Tibial artery (tissue), 4 donors: ENCODE data around the gene PCNX1.

Experiments
- DNase-seq, 2 donors: peaks; one replicate each; pipeline ENCODE4 v3.0.0-alpha.2; 2019
- H3K27ac ChIP-seq, 2 donors: fragments of 200-600 bp; sonication (generic) in 1 of 2; 1 replicate in 1 of 2; 2 replicates in 1 of 2; pipeline ENCODE4 v1.5.1; 2018 to 2019; ENCODE audit warnings: mild to moderate bottlenecking in 1 of 2
- H3K27me3 ChIP-seq, 2 donors: fragments of 200-600 bp; sonication (generic) in 1 of 2; one replicate each; pipeline versions ENCODE4 v1.5.1 to v1.6.0; 2016 to 2019
- H3K36me3 ChIP-seq, 3 donors: fragments of 200-600 bp; sonication (generic) in 2 of 3; one replicate each; pipeline ENCODE4 v1.5.1; 2016 to 2019; ENCODE audit warnings: mild to moderate bottlenecking in 2 of 3
- H3K4me1 ChIP-seq, 4 donors: fragments of 200-600 bp; sonication (generic) in 2 of 4; 1 replicate in 3 of 4; 2 replicates in 1 of 4; pipeline ENCODE4 v1.5.1; 2016 to 2019
- H3K4me3 ChIP-seq, 2 donors: fragments of 200-600 bp; sonication (generic) in 1 of 2; 1 replicate in 1 of 2; 2 replicates in 1 of 2; pipeline ENCODE4 v1.5.1; 2018 to 2019; ENCODE audit warnings: mild to moderate bottlenecking in 2 of 2
- H3K9me3 ChIP-seq, 3 donors: fragments of 200-600 bp; sonication (generic) in 1 of 3; one replicate each; pipeline ENCODE4 v1.5.1; 2016 to 2019
- intact Hi-C: fragments of 100-400 bp; cut with DNase I; formaldehyde crosslinking; loops from one replicate; pipeline ENCODE4 v1.15.0; 2023; ENCODE audit warnings: low total_unique reads
- TF ChIP-seq, protein P1 (sequence below), 2 experiments: fragments of 200-600 bp in 1 of 2; fragments of 450-650 bp in 1 of 2; IDR thresholded peaks; one replicate each; pipeline ENCODE4 v1.5.1; 2017 to 2019; ENCODE audit warnings: antibody characterized with exemption in 2 of 2, mild to moderate bottlenecking in 1 of 2, moderate library complexity in 1 of 2

Gene PCNX1

DNA sequence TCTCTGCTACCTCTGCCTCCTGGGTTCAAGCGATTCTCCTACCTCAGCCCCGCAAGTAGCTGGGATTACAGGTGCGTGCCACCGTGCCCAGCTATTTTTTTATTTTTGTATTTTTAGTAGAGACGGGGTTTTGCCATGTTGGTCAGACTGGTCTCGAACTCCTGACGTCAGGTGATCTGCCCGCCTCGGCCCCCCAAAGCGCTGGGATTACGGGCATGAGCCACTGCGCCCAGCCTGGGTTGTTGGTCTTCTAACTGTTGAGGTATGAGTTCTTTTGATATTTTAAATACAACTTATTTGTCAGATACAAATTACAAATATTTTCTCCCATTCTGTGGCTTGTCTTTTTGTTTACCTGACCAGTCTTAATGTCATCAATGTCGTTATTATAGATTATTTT lies 95.9 kb downstream of the PCNX1 start:
- DNase-seq: no peak
- Histone ChIP-seq H3K4me1 (no peaks in the 10 kb centered on the region), H3K36me3 (peaks cover 0 to 13% (median 6%) of the 10 kb centered on the region in 3 donors), H3K27ac (no peak overlapping the region), H3K27me3 (no peaks in the 10 kb centered on the region), H3K4me3 (no peak overlapping the region), H3K9me3 (no peaks in the 10 kb centered on the region)
- TF ChIP-seq, protein P1, sequence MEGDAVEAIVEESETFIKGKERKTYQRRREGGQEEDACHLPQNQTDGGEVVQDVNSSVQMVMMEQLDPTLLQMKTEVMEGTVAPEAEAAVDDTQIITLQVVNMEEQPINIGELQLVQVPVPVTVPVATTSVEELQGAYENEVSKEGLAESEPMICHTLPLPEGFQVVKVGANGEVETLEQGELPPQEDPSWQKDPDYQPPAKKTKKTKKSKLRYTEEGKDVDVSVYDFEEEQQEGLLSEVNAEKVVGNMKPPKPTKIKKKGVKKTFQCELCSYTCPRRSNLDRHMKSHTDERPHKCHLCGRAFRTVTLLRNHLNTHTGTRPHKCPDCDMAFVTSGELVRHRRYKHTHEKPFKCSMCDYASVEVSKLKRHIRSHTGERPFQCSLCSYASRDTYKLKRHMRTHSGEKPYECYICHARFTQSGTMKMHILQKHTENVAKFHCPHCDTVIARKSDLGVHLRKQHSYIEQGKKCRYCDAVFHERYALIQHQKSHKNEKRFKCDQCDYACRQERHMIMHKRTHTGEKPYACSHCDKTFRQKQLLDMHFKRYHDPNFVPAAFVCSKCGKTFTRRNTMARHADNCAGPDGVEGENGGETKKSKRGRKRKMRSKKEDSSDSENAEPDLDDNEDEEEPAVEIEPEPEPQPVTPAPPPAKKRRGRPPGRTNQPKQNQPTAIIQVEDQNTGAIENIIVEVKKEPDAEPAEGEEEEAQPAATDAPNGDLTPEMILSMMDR (IDR thresholded peaks at IDR 0.05): no peak
- intact Hi-C loops: no loop called here

DNA sequence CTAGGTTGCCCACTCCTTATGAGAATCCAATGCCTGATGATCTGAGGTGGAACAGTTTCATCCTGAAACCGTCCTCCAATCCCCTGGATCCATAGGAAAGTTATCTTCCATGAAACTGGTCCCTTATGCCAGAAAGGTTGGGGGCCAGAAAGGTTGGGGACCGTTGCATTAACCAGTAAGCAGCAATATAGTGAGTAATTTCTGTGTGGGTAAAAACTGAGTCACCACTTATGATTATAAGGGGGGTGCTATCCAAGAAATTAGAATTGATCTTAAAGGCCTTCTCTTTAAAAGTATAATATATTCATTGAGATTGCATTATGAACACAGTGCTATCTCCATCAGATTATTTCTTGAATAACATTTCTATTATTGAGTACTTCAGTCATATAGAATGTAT lies 97.2 kb downstream of the PCNX1 start:
- DNase-seq: no peak
- TF ChIP-seq, protein P1 (IDR thresholded peaks at IDR 0.05): no peak
- intact Hi-C loops: no loop called here
- Histone ChIP-seq H3K4me1 (no peaks in the 10 kb centered on the region), H3K9me3 (no peaks in the 10 kb centered on the region), H3K4me3 (no peak overlapping the region), H3K36me3 (peaks cover 0 to 13% (median 6%) of the 10 kb centered on the region in 3 donors), H3K27me3 (no peaks in the 10 kb centered on the region), H3K27ac (no peak overlapping the region)

DNA sequence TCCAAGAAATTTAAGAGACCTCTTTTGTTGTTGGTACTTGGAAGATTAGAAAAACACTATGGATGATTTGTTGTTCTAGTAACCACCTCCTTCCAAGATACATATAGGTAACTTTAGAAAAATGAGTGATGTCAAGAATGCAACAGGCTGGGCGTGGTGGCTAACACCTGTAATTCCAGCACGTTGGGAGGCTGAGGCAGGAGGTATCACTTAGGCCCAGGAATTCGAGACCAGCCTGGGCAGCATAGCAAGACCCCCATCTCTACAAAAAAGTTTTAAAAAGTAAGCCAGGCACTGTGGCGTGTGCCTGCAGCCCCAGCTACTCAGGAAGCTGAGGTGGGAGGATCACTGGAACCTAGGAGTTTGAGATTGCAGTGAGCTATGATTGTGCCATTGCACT lies 97.8 kb downstream of the PCNX1 start:
- H3K4me3 ChIP-seq: no peak overlapping the region
- H3K9me3 ChIP-seq: no peaks in the 10 kb centered on the region
- DNase-seq: no peak
- intact Hi-C loops: no loop called here
- H3K4me1 ChIP-seq: no peaks in the 10 kb centered on the region
- no peaks in the 10 kb centered on the region for H3K27me3 ChIP-seq
- no peak overlapping the region for H3K27ac ChIP-seq
- TF ChIP-seq, protein P1 (IDR thresholded peaks at IDR 0.05): no peak
- peaks cover 0 to 13% (median 6%) of the 10 kb centered on the region in 3 donors for H3K36me3 ChIP-seq

DNA sequence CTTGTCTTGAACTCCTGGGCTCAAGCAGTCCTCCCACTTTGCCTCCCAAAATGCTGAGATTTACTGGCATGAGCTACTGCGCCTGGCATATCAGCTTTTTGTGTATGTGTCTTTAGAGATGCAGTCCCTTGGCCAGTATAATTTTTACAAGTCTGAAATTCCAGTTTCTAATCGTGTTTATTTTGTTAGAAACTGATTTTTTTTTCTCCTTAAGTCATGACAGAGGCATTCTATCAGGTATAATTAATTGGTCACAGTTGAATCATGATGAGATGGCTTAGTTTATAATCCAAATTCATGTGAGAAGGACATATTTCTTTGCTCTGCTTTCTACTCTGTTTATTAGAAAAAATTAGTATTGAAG lies 98.9 kb downstream of the PCNX1 start:
- Histone ChIP-seq H3K4me3 (no peak overlapping the region), H3K9me3 (no peaks in the 10 kb centered on the region), H3K27ac (no peak overlapping the region), H3K27me3 (no peaks in the 10 kb centered on the region), H3K36me3 (peaks cover 0 to 13% (median 6%) of the 10 kb centered on the region in 3 donors), H3K4me1 (no peaks in the 10 kb centered on the region)
- intact Hi-C loops: no loop called here
- TF ChIP-seq, protein P1 (IDR thresholded peaks at IDR 0.05): no peak
- DNase-seq: no peak

DNA sequence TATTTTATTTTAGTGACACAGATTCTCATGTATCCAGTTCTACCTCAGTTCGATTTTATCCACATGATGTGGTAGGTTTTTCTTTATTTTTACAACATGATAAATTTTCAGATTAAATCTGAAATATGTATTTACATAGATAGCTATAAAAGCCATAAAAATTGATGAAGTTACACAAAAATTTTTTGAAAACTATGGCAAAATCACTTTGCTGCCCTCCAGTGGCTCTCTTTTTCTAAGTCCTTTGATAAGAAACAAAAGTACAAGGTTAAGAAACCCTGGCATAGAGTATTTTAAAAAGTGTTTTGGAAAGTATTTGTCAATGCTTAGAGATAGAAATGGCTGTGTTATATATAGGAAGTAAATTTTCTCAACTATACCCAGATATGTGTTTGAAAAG lies 104.2 kb downstream of the PCNX1 start:
- no peak for DNase-seq
- intact Hi-C loops: no loop called here
- Histone ChIP-seq H3K27ac (no peak overlapping the region), H3K4me3 (no peak overlapping the region), H3K4me1 (no peaks in the 10 kb centered on the region), H3K9me3 (no peaks in the 10 kb centered on the region), H3K27me3 (no peaks in the 10 kb centered on the region), H3K36me3 (peaks cover 1 to 19% (median 9%) of the 10 kb centered on the region in 3 donors)
- TF ChIP-seq, protein P1 (IDR thresholded peaks at IDR 0.05): no peak

DNA sequence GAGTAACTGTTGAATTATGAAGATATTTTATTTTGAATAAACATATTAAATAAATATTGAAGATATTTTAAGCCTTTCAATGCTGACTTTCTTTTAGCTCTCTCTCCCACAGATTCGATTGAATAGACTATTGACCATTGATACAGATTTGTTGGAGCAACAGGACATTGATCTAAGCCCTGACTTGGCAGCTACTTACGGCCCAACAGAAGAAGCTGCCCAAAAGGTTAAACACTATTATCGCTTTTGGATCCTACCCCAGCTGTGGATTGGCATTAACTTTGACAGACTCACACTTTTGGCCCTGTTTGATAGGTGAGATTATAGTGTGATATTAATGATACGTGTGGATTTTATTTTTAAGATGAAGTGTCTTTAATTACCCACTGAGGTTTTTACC lies 105.6 kb downstream of the PCNX1 start:
- no peaks in the 10 kb centered on the region for H3K9me3 ChIP-seq
- no peaks in the 10 kb centered on the region for H3K27me3 ChIP-seq
- TF ChIP-seq, protein P1 (IDR thresholded peaks at IDR 0.05): no peak
- H3K4me3 ChIP-seq: no peak overlapping the region
- no peaks in the 10 kb centered on the region for H3K4me1 ChIP-seq
- intact Hi-C loops: no loop called here
- no peak overlapping the region for H3K27ac ChIP-seq
- no peak for DNase-seq
- H3K36me3 ChIP-seq: peaks cover 4 to 19% (median 9%) of the 10 kb centered on the region in 3 donors
